Right lobe of liver (tissue), 6 donors: ENCODE results near the gene KRTAP10-9. TPM values are rescaled to one million over a fixed set of nuclear protein-coding genes. Genes with fewer than 3 reads are reported as not detected.
A peak's percentile ranks its signal among the peaks of the same experiment; 100 is the strongest.

Experiments used
- ATAC-seq, 4 donors: fragments of 200-7000 bp; cut with Tn5 transposase; one replicate each; pipeline ENCODE4 v1.9.1; 2020; ENCODE audit warnings: mild to moderate bottlenecking in 4 of 4, moderate library complexity in 4 of 4
- DNase-seq, 3 donors: peaks; one replicate each; pipeline ENCODE4 v3.0.0-alpha.2; 2020
- H3K27ac ChIP-seq, 3 donors: fragments of 200-600 bp; one replicate each; pipeline ENCODE4 v1.8.0; 2022
- H3K27me3 ChIP-seq, 2 donors: fragments of 200-600 bp; one replicate each; pipeline ENCODE4 v1.8.0; 2022
- H3K36me3 ChIP-seq, 4 donors: fragments of 200-600 bp; sonication (generic) in 1 of 4; one replicate each; pipeline versions ENCODE4 v1.5.1 to v1.8.0; 2017 to 2022; ENCODE audit warnings: control low read depth in 1 of 4
- H3K4me1 ChIP-seq, 4 donors: fragments of 200-600 bp; sonication (generic) in 1 of 4; one replicate each; pipeline versions ENCODE4 v1.5.1 to v1.8.0; 2017 to 2022; ENCODE audit warnings: control low read depth in 1 of 4
- H3K4me3 ChIP-seq, 3 donors: fragments of 200-600 bp; one replicate each; pipeline ENCODE4 v1.8.0; 2022
- H3K9me3 ChIP-seq, 4 donors: fragments of 200-600 bp; sonication (generic) in 1 of 4; one replicate each; pipeline versions ENCODE4 v1.5.1 to v1.8.0; 2017 to 2022; ENCODE audit warnings: control low read depth in 1 of 4
- POLR2A ChIP-seq: fragments of 450-650 bp; IDR thresholded peaks from one replicate; pipeline ENCODE4 v1.6.1; 2017; ENCODE audit warnings: antibody characterized with exemption, mild to moderate bottlenecking
- WGBS: methylation state at CpG from one replicate; pipeline ENCODE4 v1.1.6; 2018; ENCODE audit warnings: low coverage, low lambda C conversion rate; ENCODE audit not compliant: insufficient coverage; ENCODE audit errors: missing lambda C conversion rate; 5-methylcytosine and 5-hydroxymethylcytosine counted together
- intact Hi-C, 2 donors: fragments of 100-400 bp; cut with DNase I; formaldehyde crosslinking; loops; one replicate each; pipeline versions ENCODE4 v1.11.2 to v1.14.1; 2022
- total RNA-seq, 6 experiments: library from RNA; depleted of rRNA in 2 of 6; stranded (reverse); fragments of >200 nt in 2 of 6; fragmentation: NEBNext Ultra II Directional in 3 of 6; extraction: Animal tissue kit (Norgen Biotek cat#: 25700) in 3 of 6; gene quantifications; one replicate each; pipeline versions ENCODE4 v1.1.0 to v1.2.4, GENCODE V29; 2016 to 2023
- TF ChIP-seq, protein P1 (sequence below), 4 donors: fragments of 200-600 bp in 3 of 4; fragments of 450-650 bp in 1 of 4; IDR thresholded peaks; one replicate each; pipeline versions ENCODE4 v1.5.1 to v1.8.0; 2016 to 2022; ENCODE audit warnings: antibody characterized with exemption in 4 of 4, mild to moderate bottlenecking in 2 of 4
- donor health status: DM: no; HTN: yes; CAD: no.
- donor health status: DM: no; HTN: no; CAD: no.
- donor health status: DM: no; HTN: no; CAD: no.
- donor health status: DM: no; HTN: yes; CAD: no.
- donor health status: DM: no; HTN: yes; CAD: no.

Gene KRTAP10-9
- total RNA-seq, 6 experiments from 2014 or later = not detected

DNA sequence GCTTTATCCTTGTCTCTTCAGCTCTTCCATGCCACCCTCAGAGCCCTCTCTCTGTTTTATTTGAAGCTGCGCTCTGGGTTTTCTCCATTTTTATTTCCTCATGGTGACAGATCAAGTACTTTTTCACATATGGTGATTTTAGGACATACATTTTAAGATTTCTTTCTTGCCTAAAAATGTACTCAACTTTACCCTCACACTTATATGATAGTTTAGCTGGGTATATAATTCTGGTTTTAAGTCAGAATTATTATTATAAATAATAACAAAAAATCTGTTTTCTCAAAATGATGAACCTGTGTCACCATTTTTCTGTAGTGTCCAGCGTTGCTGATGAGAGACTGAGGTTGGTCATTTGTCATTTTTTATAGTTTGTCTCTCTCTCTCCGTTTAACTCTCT is 45.7 kb upstream of the KRTAP10-9 start:
- intact Hi-C loops = no loop called here
- no peaks in the 10 kb centered on the region for H3K4me1 ChIP-seq
- ATAC-seq = no peak
- no peak overlapping the region for H3K27ac ChIP-seq
- TF ChIP-seq, protein P1, sequence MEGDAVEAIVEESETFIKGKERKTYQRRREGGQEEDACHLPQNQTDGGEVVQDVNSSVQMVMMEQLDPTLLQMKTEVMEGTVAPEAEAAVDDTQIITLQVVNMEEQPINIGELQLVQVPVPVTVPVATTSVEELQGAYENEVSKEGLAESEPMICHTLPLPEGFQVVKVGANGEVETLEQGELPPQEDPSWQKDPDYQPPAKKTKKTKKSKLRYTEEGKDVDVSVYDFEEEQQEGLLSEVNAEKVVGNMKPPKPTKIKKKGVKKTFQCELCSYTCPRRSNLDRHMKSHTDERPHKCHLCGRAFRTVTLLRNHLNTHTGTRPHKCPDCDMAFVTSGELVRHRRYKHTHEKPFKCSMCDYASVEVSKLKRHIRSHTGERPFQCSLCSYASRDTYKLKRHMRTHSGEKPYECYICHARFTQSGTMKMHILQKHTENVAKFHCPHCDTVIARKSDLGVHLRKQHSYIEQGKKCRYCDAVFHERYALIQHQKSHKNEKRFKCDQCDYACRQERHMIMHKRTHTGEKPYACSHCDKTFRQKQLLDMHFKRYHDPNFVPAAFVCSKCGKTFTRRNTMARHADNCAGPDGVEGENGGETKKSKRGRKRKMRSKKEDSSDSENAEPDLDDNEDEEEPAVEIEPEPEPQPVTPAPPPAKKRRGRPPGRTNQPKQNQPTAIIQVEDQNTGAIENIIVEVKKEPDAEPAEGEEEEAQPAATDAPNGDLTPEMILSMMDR (IDR thresholded peaks at IDR 0.05) = no peak
- no peak for TF ChIP-seq POLR2A
- peaks cover 0 to 5% (median 0%) of the 10 kb centered on the region in 4 donors for H3K9me3 ChIP-seq
- DNase-seq = no peak
- no peak overlapping the region for H3K4me3 ChIP-seq
- 65% methylated on average over 3 of the region's 3 CpGs for WGBS
- H3K36me3 ChIP-seq = no peaks in the 10 kb centered on the region
- H3K27me3 ChIP-seq = no peaks in the 10 kb centered on the region

DNA sequence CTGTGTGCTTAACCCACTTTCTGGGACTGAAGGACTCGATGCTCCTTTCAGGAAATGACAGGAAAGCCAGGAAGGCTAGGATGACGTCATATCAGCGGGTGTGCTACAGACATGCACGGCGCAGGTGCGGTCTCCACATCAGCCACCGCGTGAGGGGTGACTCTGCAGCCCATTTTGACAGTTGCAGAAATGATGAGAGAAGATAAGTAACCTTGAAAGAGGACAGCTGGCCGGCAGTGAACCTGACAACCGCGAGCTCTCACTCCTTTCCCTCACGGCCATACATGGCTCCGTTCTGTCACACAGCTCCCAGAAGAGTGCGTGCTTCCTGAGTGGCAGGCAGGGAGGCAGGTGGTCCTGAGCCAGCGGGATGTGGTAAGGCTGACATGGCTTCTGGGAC is 44.8 kb upstream of the KRTAP10-9 start:
- no peak for TF ChIP-seq POLR2A
- TF ChIP-seq, protein P1 (IDR thresholded peaks at IDR 0.05) = no peak
- ATAC-seq = no peak
- no peak overlapping the region for H3K4me3 ChIP-seq
- intact Hi-C loops = no loop called here
- WGBS = 82% methylated on average over 6 of the region's 15 CpGs
- H3K4me1 ChIP-seq = no peaks in the 10 kb centered on the region
- no peak for DNase-seq
- no peak overlapping the region for H3K27ac ChIP-seq
- no peaks in the 10 kb centered on the region for H3K36me3 ChIP-seq
- no peaks in the 10 kb centered on the region for H3K27me3 ChIP-seq
- peaks cover 0 to 5% (median 0%) of the 10 kb centered on the region in 4 donors for H3K9me3 ChIP-seq

DNA sequence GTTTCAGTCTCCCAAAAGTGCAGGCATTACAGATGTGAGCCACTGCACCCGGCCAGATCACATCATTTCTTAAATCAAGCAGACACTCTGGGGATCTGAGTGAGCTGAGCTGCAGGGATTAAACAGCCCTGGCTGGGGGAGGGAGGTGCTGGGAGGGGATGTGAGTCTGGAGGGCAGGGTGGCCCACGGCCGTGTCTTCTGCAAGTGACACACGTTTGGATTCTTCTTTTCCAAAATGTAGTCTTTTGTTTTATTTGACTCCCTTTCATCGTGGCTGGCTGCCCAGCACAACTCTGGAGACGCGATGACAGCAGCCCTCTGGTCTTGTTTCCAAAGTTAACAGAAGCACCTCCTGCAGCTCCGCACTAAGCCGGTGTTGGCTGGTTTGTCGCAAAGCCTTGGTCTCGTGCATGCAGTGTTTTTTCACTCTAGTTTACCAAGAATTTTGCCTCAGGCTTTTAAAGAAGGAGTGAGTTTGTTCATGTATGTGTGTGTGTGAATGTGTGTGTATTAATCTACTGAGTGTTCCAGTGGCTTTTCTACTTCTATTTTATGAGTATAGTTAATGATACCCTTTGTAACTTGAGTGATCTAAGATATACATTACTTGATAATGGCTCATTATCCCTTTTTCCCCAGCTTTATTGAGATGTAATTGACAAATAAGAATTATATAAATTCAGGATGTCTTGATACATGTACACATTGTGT is 43.6 kb upstream of the KRTAP10-9 start:
- Histone ChIP-seq H3K27ac (no peak overlapping the region), H3K9me3 (peaks cover 0 to 5% (median 0%) of the 10 kb centered on the region in 4 donors), H3K4me3 (no peak overlapping the region), H3K27me3 (no peaks in the 10 kb centered on the region), H3K36me3 (no peaks in the 10 kb centered on the region), H3K4me1 (no peaks in the 10 kb centered on the region)
- ATAC-seq (peak in 3 of 4 donors; percentile 42 to 57 (median 51)), DNase-seq (peak in 1 of 3 donors; percentile 53)
- no peak for TF ChIP-seq POLR2A
- TF ChIP-seq, protein P1 (IDR thresholded peaks at IDR 0.05) = no peak
- 12% methylated on average over 11 of the region's 11 CpGs for WGBS
- intact Hi-C loops = no loop called here

DNA sequence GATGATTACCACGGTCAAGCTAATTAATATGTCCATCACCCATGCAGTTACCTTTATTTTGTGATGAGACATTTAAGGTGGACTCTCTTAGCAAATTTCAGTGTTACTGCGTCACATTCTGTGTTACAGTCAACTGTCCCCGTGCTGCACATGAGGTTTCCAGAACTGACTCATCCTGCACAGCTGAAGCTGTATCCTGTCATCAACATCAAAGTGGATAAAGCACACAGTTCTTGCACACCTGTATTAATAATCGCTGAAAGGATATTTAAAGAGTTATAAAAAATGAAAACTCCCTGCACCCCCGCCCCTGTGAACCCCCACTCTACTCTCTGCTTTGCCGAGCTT is 43.1 kb upstream of the KRTAP10-9 start:
- H3K36me3 ChIP-seq = no peaks in the 10 kb centered on the region
- H3K9me3 ChIP-seq = peaks cover 0 to 5% (median 0%) of the 10 kb centered on the region in 4 donors
- H3K27ac ChIP-seq = no peak overlapping the region
- H3K4me1 ChIP-seq = no peaks in the 10 kb centered on the region
- TF ChIP-seq POLR2A = no peak
- TF ChIP-seq, protein P1 (IDR thresholded peaks at IDR 0.05) = no peak
- intact Hi-C loops = no loop called here
- DNase-seq (no peak), ATAC-seq (no peak)
- H3K4me3 ChIP-seq = no peak overlapping the region
- 62% methylated on average over 5 of the region's 6 CpGs for WGBS
- no peaks in the 10 kb centered on the region for H3K27me3 ChIP-seq
